IMR-90 (cell line): ENCODE measurements around the gene FES. TPM values are rescaled to one million over a fixed set of nuclear protein-coding genes. Genes with fewer than 3 reads are reported as not detected.

Source experiments
- ATAC-seq: fragments of 200-7000 bp; cut with Tn5 transposase; 2 replicates; pipeline ENCODE4 v1.9.1; 2020; ENCODE audit warnings: low read depth, mild to moderate bottlenecking, moderate library complexity
- BruUV-seq: library from RNA; stranded (reverse); fragments of 400-500 nt; replicated peaks from 2 replicates; lab custom pipeline; 2021; lab: Mats Ljungman, UMichigan
- CTCF ChIA-PET: fragments of 300-600 bp; formaldehyde crosslinking; extraction: SDS; loops from one replicate; lab custom pipeline; 2021; ENCODE audit warnings: antibody characterized with exemption; lab: Yijun Ruan, JAX
- POLR2A ChIA-PET: fragments of 300-600 bp; sonication (Branson Sonifier 250); formaldehyde crosslinking; loops from one replicate; lab custom pipeline; 2022; ENCODE audit warnings: antibody characterized with exemption; ENCODE audit not compliant: unreplicated experiment; lab: Charles Lee
- DNase-seq: peaks from one replicate; pipeline ENCODE4 v3.0.0; 2013
- H2AFZ ChIP-seq: replicated peaks from 2 replicates; pipeline ENCODE3; 2013; ENCODE audit warnings: low read length, mild to moderate bottlenecking; ENCODE audit not compliant: poor library complexity
- H2AK5ac ChIP-seq: 2 replicates; pipeline ENCODE4 v1.6.1; 2013; ENCODE audit warnings: low read depth, low read length, inconsistent platforms
- H2AK9ac ChIP-seq: replicated peaks from 2 replicates; pipeline ENCODE3; 2013; ENCODE audit warnings: mild to moderate bottlenecking, low read depth, low read length, moderate library complexity; ENCODE audit not compliant: poor library complexity
- H2BK120ac ChIP-seq: 2 replicates; pipeline ENCODE4 v1.6.1; 2013; ENCODE audit warnings: low read depth, low read length, inconsistent platforms
- H2BK15ac ChIP-seq: 3 replicates; pipeline ENCODE4 v1.6.1; 2013; ENCODE audit warnings: low read depth, low read length, inconsistent platforms
- H2BK20ac ChIP-seq: 2 replicates; pipeline ENCODE4 v1.6.1; 2013; ENCODE audit warnings: low read depth, mild to moderate bottlenecking, inconsistent platforms, low read length, moderate library complexity
- H2BK5ac ChIP-seq: 2 replicates; pipeline ENCODE4 v1.6.1; 2013; ENCODE audit warnings: mild to moderate bottlenecking, low read depth, low read length, inconsistent platforms; ENCODE audit not compliant: poor library complexity, severe bottlenecking
- H3K14ac ChIP-seq: replicated peaks from 2 replicates; pipeline ENCODE4 v1.6.1; 2013; ENCODE audit warnings: low read depth, low read length, inconsistent platforms
- H3K18ac ChIP-seq: 2 replicates; pipeline ENCODE4 v1.6.1; 2013; ENCODE audit warnings: low read depth, low read length, control low read depth
- H3K23ac ChIP-seq: 2 replicates; pipeline ENCODE4 v1.6.1; 2013; ENCODE audit warnings: low read depth, low read length, inconsistent platforms
- H3K27ac ChIP-seq: 2 replicates; pipeline ENCODE4 v1.5.1; 2013; ENCODE audit warnings: mild to moderate bottlenecking, control low read depth, low read length; ENCODE audit not compliant: insufficient read depth
- H3K27me3 ChIP-seq: 2 replicates; pipeline ENCODE4 v1.6.1; 2013; ENCODE audit warnings: low read length; ENCODE audit not compliant: control insufficient read depth, insufficient read depth
- H3K36me3 ChIP-seq: 2 replicates; pipeline ENCODE4 v1.6.1; 2013; ENCODE audit warnings: low read length, mixed read lengths; ENCODE audit not compliant: control insufficient read depth, insufficient read depth
- H3K4ac ChIP-seq: 2 replicates; pipeline ENCODE4 v1.6.1; 2013; ENCODE audit warnings: low read depth, low read length, inconsistent platforms
- H3K4me1 ChIP-seq: 2 replicates; pipeline ENCODE4 v1.6.1; 2013; ENCODE audit warnings: low read length, mixed read lengths; ENCODE audit not compliant: control insufficient read depth, insufficient read depth
- H3K4me2 ChIP-seq: 2 replicates; pipeline ENCODE4 v1.6.1; 2013; ENCODE audit warnings: low read depth, mild to moderate bottlenecking, control low read depth, low read length, moderate library complexity
- H3K4me3 ChIP-seq: 2 replicates; pipeline ENCODE4 v1.5.1; 2013; ENCODE audit warnings: low read depth, mild to moderate bottlenecking, control low read depth, low read length, moderate library complexity; ENCODE audit not compliant: insufficient read depth
- H3K56ac ChIP-seq: 2 replicates; pipeline ENCODE4 v1.6.1; 2013; ENCODE audit warnings: low read length, inconsistent platforms; ENCODE audit not compliant: insufficient read depth; ENCODE audit errors: extremely low read depth
- H3K79me1 ChIP-seq, 2 experiments: 2 replicates each; pipeline ENCODE4 v1.6.1; 2013; ENCODE audit warnings: low read length in 2 of 2, inconsistent platforms in 1 of 2, low read depth in 1 of 2
- H3K9ac ChIP-seq: 2 replicates; pipeline ENCODE4 v1.6.1; 2013; ENCODE audit warnings: low read depth, low read length, control low read depth
- H3K9me1 ChIP-seq: 2 replicates; pipeline ENCODE4 v1.6.1; 2013; ENCODE audit warnings: low read length, inconsistent platforms; ENCODE audit not compliant: insufficient read depth
- H3K9me3 ChIP-seq: 2 replicates; pipeline ENCODE4 v1.6.1; 2013; ENCODE audit warnings: low read length; ENCODE audit not compliant: control insufficient read depth, insufficient read depth
- H4K20me1 ChIP-seq: 2 replicates; pipeline ENCODE4 v1.6.1; 2013; ENCODE audit warnings: low read length, inconsistent platforms; ENCODE audit not compliant: insufficient read depth
- H4K5ac ChIP-seq: 2 replicates; pipeline ENCODE4 v1.6.1; 2013; ENCODE audit warnings: mild to moderate bottlenecking, low read depth, low read length, control low read depth
- H4K8ac ChIP-seq, 2 experiments: 2 replicates each; pipeline ENCODE4 v1.6.1; 2013; ENCODE audit warnings: low read depth in 2 of 2, low read length in 2 of 2, control low read depth in 1 of 2, inconsistent platforms in 1 of 2
- H4K91ac ChIP-seq: 2 replicates; pipeline ENCODE4 v1.6.1; 2013; ENCODE audit warnings: low read depth, low read length, inconsistent platforms; ENCODE audit not compliant: insufficient read depth
- CEBPB ChIP-seq: IDR thresholded peaks from 2 replicates; pipeline ENCODE4 v1.6.1; 2012; ENCODE audit warnings: low read depth, low read length, improper control_type of control experiment
- RAD21 ChIP-seq: IDR thresholded peaks from 2 replicates; pipeline ENCODE4 v1.6.1; 2012; ENCODE audit warnings: low read length, improper control_type of control experiment
- RCOR1 ChIP-seq: IDR thresholded peaks from 2 replicates; pipeline ENCODE4 v1.6.1; 2012; ENCODE audit warnings: mild to moderate bottlenecking, low read length, improper control_type of control experiment; ENCODE audit not compliant: insufficient replicate concordance
- WGBS, 2 experiments: methylation state at CpG; one replicate each; pipeline versions ENCODE4 v1.1.5 to v1.1.7; 2013; ENCODE audit warnings: missing lambda C conversion rate in 2 of 2; ENCODE audit not compliant: insufficient read length in 1 of 2; ENCODE audit errors: extremely low coverage in 2 of 2; 5-methylcytosine and 5-hydroxymethylcytosine counted together
- dilution Hi-C: fragments of 300-500 bp; cut with HindIII; formaldehyde crosslinking; loops from one replicate; pipeline ENCODE4 v1.14.3; 2018; ENCODE audit warnings: low sequenced_read_pairs; ENCODE audit not compliant: unreplicated experiment
- in situ Hi-C: fragments of 300-500 bp; cut with MboI; formaldehyde crosslinking; loops from 3 replicates; pipeline ENCODE4 v1.14.3; 2019; ENCODE audit warnings: low sequenced_read_pairs, inconsistent platforms, mixed read lengths
- intact Hi-C: fragments of 100-400 bp; cut with micrococcal nuclease; formaldehyde crosslinking; loops from 2 replicates; pipeline ENCODE4 v1.10.0; 2022
- polyA plus RNA-seq, 3 experiments: library from polyadenylated mRNA; depleted of rRNA; stranded (reverse); fragments of >200 nt; gene quantifications; 2 replicates each; pipeline ENCODE4 v1.2.3, GENCODE V29; 2012; ENCODE audit warnings: low replicate concordance in 1 of 3
- total RNA-seq: library from RNA; depleted of rRNA; stranded (reverse); fragments of >200 nt; gene quantifications from 2 replicates; pipeline ENCODE4 v1.2.3, GENCODE V29; 2012

Gene FES
- total and polyA plus RNA-seq, 2 of the 4 experiments (the other 2 are of a cell fraction): 10.5 to 11.7 TPM

DNA sequence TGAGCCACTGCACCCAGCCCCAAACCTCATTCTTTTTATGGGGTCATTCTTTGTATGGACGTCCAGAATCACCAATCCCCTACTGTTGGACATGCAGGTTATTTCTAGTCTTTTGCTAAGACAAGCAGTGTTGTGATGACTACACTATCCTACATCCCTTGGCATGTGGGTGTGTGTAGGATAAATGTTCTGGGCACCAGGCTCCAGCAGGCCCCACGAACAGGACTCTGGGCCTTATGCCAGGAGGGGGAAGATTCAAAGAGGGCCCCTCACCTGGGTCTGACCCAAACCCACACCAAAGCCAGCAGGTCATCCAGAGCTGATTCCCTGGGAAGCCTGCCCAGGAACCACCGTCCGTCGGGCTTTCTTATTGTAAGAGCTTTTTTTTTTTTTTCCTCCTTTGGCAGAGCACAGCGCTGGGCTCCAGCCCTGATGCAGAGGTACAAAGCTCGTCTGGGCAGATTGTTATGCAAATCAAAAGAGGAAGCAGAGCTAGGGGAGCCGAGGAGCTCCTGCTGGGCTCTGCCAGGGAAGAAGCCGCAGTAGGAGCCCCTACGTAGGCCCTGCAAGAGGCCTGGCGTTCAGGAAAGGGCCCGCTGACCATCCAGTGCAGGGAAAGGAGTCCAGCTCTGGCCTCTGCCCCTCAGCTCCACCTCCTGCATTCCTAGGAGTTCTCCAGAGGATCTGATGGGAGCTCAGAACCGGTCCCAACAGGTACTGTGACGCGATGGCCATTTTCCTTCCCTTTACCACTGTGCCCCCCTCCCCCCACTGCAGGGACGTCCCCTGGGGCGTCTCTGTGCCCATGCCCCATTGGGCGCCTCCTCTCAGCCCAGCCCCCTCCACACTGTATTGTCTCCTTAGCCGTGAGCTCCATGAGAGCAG, 44.9 kb upstream of the FES start:
- ATAC-seq (no peak), DNase-seq (peak; percentile 14)
- ChIA-PET CTCF (no interaction called here), POLR2A (interaction anchor here (0.5 to 0.6 kb wide), 2 partner anchors 29 to 45 kb away, joined by 3 to 8 read pairs; partner anchors contain the start of gene FES)
- no peak overlapping the region for H2BK5ac ChIP-seq
- H3K9me3 ChIP-seq: no peaks in the 10 kb centered on the region
- no peak overlapping the region for H2BK120ac ChIP-seq
- peaks cover 4% of the 10 kb centered on the region for H3K27me3 ChIP-seq
- H3K9ac ChIP-seq: no peak overlapping the region
- TF ChIP-seq RCOR1 (no peak), CEBPB (no peak), RAD21 (no peak)
- BruUV-seq: no TSS peak
- no peak overlapping the region for H4K91ac ChIP-seq
- no peak overlapping the region for H2AK9ac ChIP-seq
- H3K23ac ChIP-seq: no peak overlapping the region
- H3K4me1 ChIP-seq: peaks cover 2% of the 10 kb centered on the region
- H4K5ac ChIP-seq: no peak overlapping the region
- in situ Hi-C loops (no loop called here), dilution Hi-C loops (no loop called here), intact Hi-C loops (no loop called here)
- H3K79me1 ChIP-seq: no peaks in the 10 kb centered on the region
- no peak overlapping the region for H2BK15ac ChIP-seq
- no peak overlapping the region for H3K4me2 ChIP-seq
- 76% methylated on average over 12 of the region's 19 CpGs; no CpG with 5 or more reads in 1 of the 2 experiments for WGBS, 2 experiments
- no peaks in the 10 kb centered on the region; the same call in 1 of the 2 replicates for H4K20me1 ChIP-seq
- H3K4me3 ChIP-seq: no peak overlapping the region
- H3K14ac ChIP-seq: no peak overlapping the region
- no peak overlapping the region for H3K4ac ChIP-seq
- H2AK5ac ChIP-seq: no peak overlapping the region
- H3K36me3 ChIP-seq: no peaks in the 10 kb centered on the region
- H2BK20ac ChIP-seq: no peak overlapping the region
- no peak overlapping the region for H3K56ac ChIP-seq
- no peak overlapping the region for H4K8ac ChIP-seq
- no peak overlapping the region for H2AFZ ChIP-seq
- no peaks in the 10 kb centered on the region for H3K9me1 ChIP-seq
- no peak overlapping the region for H3K27ac ChIP-seq
- H3K18ac ChIP-seq: no peak overlapping the region
